GM23248 (cell line): ENCODE measurements around the gene DNASE1L2. TPM values are rescaled to one million over a fixed set of nuclear protein-coding genes. Genes with fewer than 3 reads are reported as not detected.

Experiments
- DNase-seq: peaks from one replicate; pipeline ENCODE4 v3.0.0-alpha.2; 2015
- H2AFZ ChIP-seq: fragments of 200-600 bp; sonication (generic); 2 replicates; pipeline ENCODE4 v1.6.1; 2016; ENCODE audit warnings: antibody characterized with exemption
- H3F3A ChIP-seq: fragments of 200-600 bp; sonication (generic); 2 replicates; pipeline ENCODE4 v1.6.1; 2016; ENCODE audit warnings: mild to moderate bottlenecking, antibody characterized with exemption, mixed run types; ENCODE audit not compliant: insufficient read depth
- H3K27ac ChIP-seq: fragments of 200-600 bp; sonication (generic); 2 replicates; pipeline ENCODE4 v1.5.1; 2016; ENCODE audit warnings: mild to moderate bottlenecking
- H3K27me3 ChIP-seq: fragments of 200-600 bp; sonication (generic); replicated peaks from 2 replicates; pipeline ENCODE4 v1.6.1; 2016; ENCODE audit warnings: mild to moderate bottlenecking; ENCODE audit not compliant: insufficient read depth
- H3K36me3 ChIP-seq: fragments of 200-600 bp; sonication (generic); 2 replicates; pipeline ENCODE4 v1.6.1; 2016; ENCODE audit warnings: low read depth, mild to moderate bottlenecking
- H3K4me1 ChIP-seq: fragments of 200-600 bp; sonication (generic); 2 replicates; pipeline ENCODE4 v1.6.1; 2016; ENCODE audit warnings: mild to moderate bottlenecking; ENCODE audit not compliant: insufficient read depth
- H3K4me2 ChIP-seq: fragments of 200-600 bp; sonication (generic); one replicate; pipeline ENCODE4 v1.6.1; 2016; ENCODE audit warnings: mild to moderate bottlenecking; ENCODE audit not compliant: unreplicated experiment
- H3K4me3 ChIP-seq: fragments of 200-600 bp; sonication (generic); 2 replicates; pipeline ENCODE4 v1.5.1; 2016; ENCODE audit warnings: mild to moderate bottlenecking
- H3K79me2 ChIP-seq: fragments of 200-600 bp; sonication (generic); 2 replicates; pipeline ENCODE4 v1.6.1; 2016; ENCODE audit warnings: mild to moderate bottlenecking; ENCODE audit not compliant: insufficient read depth
- H3K9ac ChIP-seq: fragments of 200-600 bp; sonication (generic); 2 replicates; pipeline ENCODE4 v1.6.1; 2016; ENCODE audit warnings: mild to moderate bottlenecking
- H3K9me2 ChIP-seq: fragments of 200-600 bp; sonication (generic); 2 replicates; pipeline ENCODE4 v1.6.1; 2016; ENCODE audit warnings: mixed run types, mild to moderate bottlenecking, moderate library complexity; ENCODE audit not compliant: insufficient read depth
- H3K9me3 ChIP-seq: fragments of 200-600 bp; sonication (generic); one replicate; pipeline ENCODE4 v1.6.1; 2017; ENCODE audit warnings: low read depth
- H4K20me1 ChIP-seq: fragments of 200-600 bp; sonication (generic); 2 replicates; pipeline ENCODE4 v1.6.0; 2016; ENCODE audit not compliant: insufficient read depth
- EZH2 ChIP-seq: fragments of 200-600 bp; sonication (generic); IDR thresholded peaks from 2 replicates; pipeline ENCODE4 v1.6.1; 2018; ENCODE audit warnings: antibody characterized with exemption, mild to moderate bottlenecking; ENCODE audit not compliant: insufficient read depth, poor library complexity, severe bottlenecking
- EZH2phosphoT487 ChIP-seq: fragments of 200-600 bp; sonication (generic); IDR thresholded peaks from 2 replicates; pipeline ENCODE4 v1.6.1; 2018; ENCODE audit warnings: antibody characterized with exemption, moderate library complexity, mild to moderate bottlenecking, low read depth; ENCODE audit not compliant: insufficient read depth
- WGBS, 2 experiments: methylation state at CpG; one replicate each; pipeline ENCODE4 v1.1.6; 2015 to 2017; ENCODE audit warnings: low lambda C conversion rate in 2 of 2, low coverage in 1 of 2; ENCODE audit errors: missing lambda C conversion rate in 2 of 2; 5-methylcytosine and 5-hydroxymethylcytosine counted together
- in situ Hi-C: fragments of 300-500 bp; cut with MboI; formaldehyde crosslinking; loops from 2 replicates; pipeline ENCODE4 v1.15.0; 2020
- polyA plus RNA-seq: library from polyadenylated mRNA; unstranded; fragments of >200 nt; fragmentation: Nextera tagmentation; extraction: Ambion mirVana; gene quantifications from 2 replicates; pipeline ENCODE4 v1.2.1, GENCODE V29; 2016
- total RNA-seq: library from RNA; depleted of rRNA; stranded (reverse); fragments of >200 nt; shearing (Covaris generic); gene quantifications from 2 replicates; pipeline ENCODE4 v1.2.3, GENCODE V29; 2014; rRNA removed

The DNASE1L2 gene, protein sequence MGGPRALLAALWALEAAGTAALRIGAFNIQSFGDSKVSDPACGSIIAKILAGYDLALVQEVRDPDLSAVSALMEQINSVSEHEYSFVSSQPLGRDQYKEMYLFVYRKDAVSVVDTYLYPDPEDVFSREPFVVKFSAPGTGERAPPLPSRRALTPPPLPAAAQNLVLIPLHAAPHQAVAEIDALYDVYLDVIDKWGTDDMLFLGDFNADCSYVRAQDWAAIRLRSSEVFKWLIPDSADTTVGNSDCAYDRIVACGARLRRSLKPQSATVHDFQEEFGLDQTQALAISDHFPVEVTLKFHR
- 0.13 TPM in 1 of 2 replicates, not detected in the other for total RNA-seq
- 0.80 and 0.89 TPM in 2 replicates for polyA plus RNA-seq

DNA sequence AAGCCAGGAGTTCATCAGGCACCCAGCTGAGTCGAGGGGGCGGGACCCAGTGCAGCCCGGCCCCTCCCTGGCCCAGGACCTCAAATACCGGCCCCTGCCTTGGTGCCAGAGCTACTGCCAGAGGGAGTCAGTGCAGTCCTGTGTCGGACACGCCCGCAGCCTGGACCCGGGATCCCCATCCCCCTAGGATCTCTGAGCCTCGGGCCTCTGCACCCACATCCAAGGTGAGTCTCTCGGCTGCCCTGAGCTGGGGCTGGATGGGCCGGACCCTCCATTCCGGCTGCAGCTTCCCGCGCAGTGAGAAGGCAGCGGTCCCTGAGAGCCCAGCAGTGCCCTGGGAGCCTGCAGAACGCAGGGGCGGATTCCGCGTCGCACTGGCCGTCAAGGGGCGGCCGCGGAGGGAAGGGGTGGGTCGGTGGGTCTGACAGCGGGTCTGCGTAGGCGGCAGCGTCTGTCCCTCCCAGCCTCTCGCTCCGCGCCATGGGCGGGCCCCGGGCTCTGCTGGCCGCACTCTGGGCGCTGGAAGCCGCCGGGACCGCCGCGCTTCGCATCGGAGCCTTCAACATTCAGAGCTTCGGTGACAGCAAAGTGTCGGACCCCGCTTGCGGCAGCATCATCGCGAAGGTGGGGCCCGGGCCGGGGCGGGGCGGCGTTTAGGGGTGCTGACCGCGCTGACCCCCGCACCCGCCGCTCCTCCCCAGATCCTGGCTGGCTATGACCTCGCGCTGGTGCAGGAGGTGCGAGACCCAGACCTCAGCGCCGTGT is at the start of gene DNASE1L2:
TSS of gene DNASE1L2 (plus strand) at position 108 of the 765 bp plus-strand sequence. CDS start at position 481, 373 bp downstream.
- no peaks in the 10 kb centered on the region for H3K9me2 ChIP-seq
- H3K79me2 ChIP-seq = no peaks in the 10 kb centered on the region
- H3K4me1 ChIP-seq = no peaks in the 10 kb centered on the region
- no peak within 1 kb of the TSS for H3K27ac ChIP-seq
- H3K9me3 ChIP-seq = no peaks in the 10 kb centered on the region
- no peaks in the 10 kb centered on the region for H3K36me3 ChIP-seq
- H3F3A ChIP-seq = no peaks in the 10 kb centered on the region
- H3K4me3 ChIP-seq = peak within 1 kb of the TSS; percentile 53
- in situ Hi-C loops = no loop called here
- peak; percentile 76 for DNase-seq
- no peak within 1 kb of the TSS for H2AFZ ChIP-seq
- H4K20me1 ChIP-seq = no peaks in the 10 kb centered on the region
- no peaks in the 10 kb centered on the region for H3K27me3 ChIP-seq
- H3K4me2 ChIP-seq = peak within 1 kb of the TSS; percentile 53
- peak within 1 kb of the TSS; percentile 9 for H3K9ac ChIP-seq
- TF ChIP-seq EZH2 = no peak
- no peak for TF ChIP-seq EZH2phosphoT487
- WGBS, 2 experiments = 3 to 4% methylated on average over 40 to 48 of the region's 64 CpGs

DNA sequence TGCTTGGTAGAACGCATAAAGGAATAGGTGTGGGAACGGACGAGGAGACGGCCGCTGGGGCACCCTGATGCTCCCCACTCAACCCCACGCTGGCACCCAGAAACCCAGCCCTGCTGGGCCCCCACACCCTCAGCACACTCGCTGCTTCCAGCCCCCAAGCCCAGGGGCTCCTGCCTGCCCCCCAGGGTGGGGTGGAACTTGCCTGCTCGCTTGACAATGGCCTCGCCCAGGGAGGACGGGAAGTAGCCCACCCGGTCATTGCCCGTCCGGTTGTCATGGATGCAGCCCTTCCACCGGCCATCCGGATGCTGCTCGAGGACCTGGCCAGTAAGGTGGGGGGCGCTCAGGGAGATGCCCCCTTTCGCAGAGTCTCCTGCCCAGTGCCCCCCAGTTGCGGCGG is 49.7 kb upstream of the DNASE1L2 start:
- H3K79me2 ChIP-seq = no peaks in the 10 kb centered on the region
- in situ Hi-C loops = no loop called here
- no peak overlapping the region for H3K4me3 ChIP-seq
- H3K27ac ChIP-seq = no peak overlapping the region
- H3K9me2 ChIP-seq = no peaks in the 10 kb centered on the region
- H3K9me3 ChIP-seq = no peaks in the 10 kb centered on the region
- no peak for DNase-seq
- no peaks in the 10 kb centered on the region for H3K27me3 ChIP-seq
- no peaks in the 10 kb centered on the region for H3K4me1 ChIP-seq
- WGBS, 2 experiments = 87 to 91% methylated on average over 15 to 20 of the region's 20 CpGs
- no peaks in the 10 kb centered on the region for H3F3A ChIP-seq
- no peaks in the 10 kb centered on the region for H3K36me3 ChIP-seq
- no peak overlapping the region for H3K4me2 ChIP-seq
- no peak overlapping the region for H2AFZ ChIP-seq
- H4K20me1 ChIP-seq = no peaks in the 10 kb centered on the region
- TF ChIP-seq EZH2 = no peak
- no peak for TF ChIP-seq EZH2phosphoT487
- H3K9ac ChIP-seq = no peak overlapping the region

DNA sequence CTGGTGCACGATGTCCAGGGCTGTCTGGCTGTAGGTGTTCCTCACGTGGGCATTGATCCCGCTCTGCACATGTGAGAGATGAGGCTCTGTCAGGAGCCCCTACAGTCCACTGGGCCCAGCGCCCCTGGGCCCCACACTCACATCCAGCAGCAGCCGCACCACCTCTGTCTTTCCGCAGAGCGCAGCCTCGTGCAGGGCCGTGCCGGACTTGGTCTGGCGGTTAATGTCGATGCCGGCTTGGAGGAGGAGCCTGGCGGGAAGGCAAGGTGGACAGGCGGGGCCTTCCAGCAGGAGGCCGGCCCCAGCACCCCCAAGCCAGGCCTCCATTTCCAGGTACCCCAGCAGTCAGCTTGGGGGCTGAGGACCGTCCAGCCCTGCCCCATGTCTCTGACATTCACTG is 49.0 kb upstream of the DNASE1L2 start:
- H3K9ac ChIP-seq = no peak overlapping the region
- TF ChIP-seq EZH2phosphoT487 (no peak), EZH2 (no peak)
- H3K27me3 ChIP-seq = no peaks in the 10 kb centered on the region
- no peaks in the 10 kb centered on the region for H3K9me3 ChIP-seq
- H3K4me1 ChIP-seq = no peaks in the 10 kb centered on the region
- H3K9me2 ChIP-seq = no peaks in the 10 kb centered on the region
- no peaks in the 10 kb centered on the region for H3K79me2 ChIP-seq
- WGBS, 2 experiments = 75 to 82% methylated on average over 16 to 17 of the region's 17 CpGs
- H3K4me2 ChIP-seq = no peak overlapping the region
- no peaks in the 10 kb centered on the region for H4K20me1 ChIP-seq
- H2AFZ ChIP-seq = no peak overlapping the region
- no peak for DNase-seq
- no peak overlapping the region for H3K4me3 ChIP-seq
- no peak overlapping the region for H3K27ac ChIP-seq
- in situ Hi-C loops = no loop called here
- H3K36me3 ChIP-seq = no peaks in the 10 kb centered on the region
- H3F3A ChIP-seq = no peaks in the 10 kb centered on the region

DNA sequence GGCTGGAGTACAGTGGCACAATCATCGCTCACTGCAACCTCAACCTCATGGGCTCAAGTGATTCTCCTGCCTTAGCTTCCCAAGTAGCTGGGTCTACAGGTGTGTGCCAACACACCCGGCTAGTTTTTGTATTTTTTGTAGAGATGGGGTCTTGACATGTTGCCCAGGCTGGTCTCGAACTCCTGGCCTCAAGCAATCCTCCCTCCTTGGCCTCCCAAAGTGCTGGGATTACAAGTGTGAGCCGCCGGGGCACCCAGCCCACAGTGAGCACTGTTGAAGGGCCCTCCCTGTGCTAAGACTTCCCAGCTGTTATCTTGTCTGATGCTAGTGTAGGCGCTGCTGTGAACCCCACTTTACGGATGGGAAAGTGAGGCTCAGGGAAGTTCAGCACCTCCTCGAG is 47.8 kb upstream of the DNASE1L2 start:
- no peak for DNase-seq
- Histone ChIP-seq H3K4me3 (no peak overlapping the region), H3K36me3 (no peaks in the 10 kb centered on the region), H3K4me1 (no peaks in the 10 kb centered on the region), H3F3A (no peaks in the 10 kb centered on the region), H3K4me2 (no peak overlapping the region), H3K9me2 (no peaks in the 10 kb centered on the region), H3K9ac (no peak overlapping the region), H3K27me3 (no peaks in the 10 kb centered on the region), H3K27ac (no peak overlapping the region), H3K9me3 (no peaks in the 10 kb centered on the region), H3K79me2 (no peaks in the 10 kb centered on the region), H2AFZ (no peak overlapping the region), H4K20me1 (no peaks in the 10 kb centered on the region)
- WGBS, 2 experiments = 81 to 88% methylated on average over 8 of the region's 8 CpGs
- in situ Hi-C loops = no loop called here
- TF ChIP-seq EZH2 = no peak
- no peak for TF ChIP-seq EZH2phosphoT487
